NCI-H146 (cell line): Measurements from ENCODE around the gene PGD.
"Not testable (repeated sequence)": the region's sequence is repeated elsewhere in the genome, so short reads cannot be mapped to it uniquely, and the experiment has no call there.

Experiments used
- DNase-seq: peaks from one replicate; lab custom pipeline; 2025; lab: John Stamatoyannopoulos, UW

Gene PGD

GRCh38 chr1:10399444-10399941 lies 629 bp downstream of the PGD start:
- no peak for DNase-seq

- no peak for DNase-seq
Observed at GRCh38 chr1:10400013-10400412, 1.1 kb downstream of the PGD start.

- no peak for DNase-seq
Observed at GRCh38 chr1:10401281-10401680, 2.4 kb downstream of the PGD start.

GRCh38 chr1:10402729-10403274 lies 3.9 kb downstream of the PGD start:
- DNase-seq, result no peak

GRCh38 chr1:10407201-10407600 lies 8.3 kb downstream of the PGD start:
- DNase-seq, result no peak

- no peak for DNase-seq
Observed at GRCh38 chr1:10415211-10415930, 16.5 kb downstream of the PGD start.

GRCh38 chr1:10415967-10416366 lies 17.1 kb downstream of the PGD start:
- not testable (repeated sequence) for DNase-seq

- DNase-seq, result not testable (repeated sequence)
Observed at GRCh38 chr1:10418741-10419140, 19.9 kb downstream of the PGD start.

GRCh38 chr1:10419351-10419750 lies 20.5 kb downstream of the PGD start:
- no peak for DNase-seq

GRCh38 chr1:10421637-10422036 lies 22.8 kb downstream of the PGD start:
- DNase-seq, result no peak

- DNase-seq, result no peak
Observed at GRCh38 chr1:10424034-10424433, 25.2 kb downstream of the PGD start.

- DNase-seq, result no peak
Observed at GRCh38 chr1:10424651-10425050, 25.8 kb downstream of the PGD start.

- DNase-seq, result not testable (repeated sequence)
Observed at GRCh38 chr1:10425826-10426534, 27.1 kb downstream of the PGD start.

- not testable (repeated sequence) for DNase-seq
Observed at GRCh38 chr1:10426535-10426848, 27.6 kb downstream of the PGD start.

- no peak for DNase-seq
Observed at GRCh38 chr1:10428984-10429383, 30.1 kb downstream of the PGD start.

- DNase-seq, result no peak
Observed at GRCh38 chr1:10429868-10430215, 31.0 kb downstream of the PGD start.

- DNase-seq, result peak; percentile 72
Observed at GRCh38 chr1:10430216-10431069, 31.6 kb downstream of the PGD start, which contains the start of gene CENPS. Gene CENPS (plus strand): TSS chr1:10430433. CDS start chr1:10430518, 85 bp downstream.

- no peak for DNase-seq
Observed at GRCh38 chr1:10431070-10431730, 32.3 kb downstream of the PGD start.

GRCh38 chr1:10432910-10433700 lies 34.2 kb downstream of the PGD start:
- no peak for DNase-seq

- no peak for DNase-seq
Observed at GRCh38 chr1:10433790-10434189, 34.9 kb downstream of the PGD start.

GRCh38 chr1:10434590-10434989 lies 35.7 kb downstream of the PGD start:
- DNase-seq, result no peak
